GM12874 (cell line): ENCODE results near the gene PTPRK.

Experiments used
- CTCF ChIP-seq: IDR thresholded peaks from 2 replicates; pipeline ENCODE4 v1.5.1; 2011; ENCODE audit warnings: low read depth, mild to moderate bottlenecking, control low read depth, low read length, moderate library complexity; ENCODE audit not compliant: insufficient read depth

The PTPRK gene

DNA sequence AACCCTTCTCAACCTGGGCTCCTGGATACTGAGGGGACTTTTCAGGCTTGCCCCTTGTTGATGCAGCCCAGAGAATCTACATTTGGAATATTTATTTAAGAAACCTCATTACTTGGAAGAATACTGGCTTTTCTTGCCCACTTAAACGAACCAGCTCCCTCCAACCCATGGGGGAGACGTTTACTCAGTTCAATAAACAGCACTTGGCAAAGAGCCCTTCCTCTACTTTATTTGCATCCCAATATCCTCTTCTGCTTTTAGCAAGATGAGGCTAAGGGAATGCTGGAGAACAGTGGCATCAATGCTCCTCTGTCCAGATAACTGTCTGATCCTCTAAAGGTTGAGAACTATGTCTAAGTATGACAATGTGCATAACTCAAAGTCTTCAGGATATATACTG is 22.2 kb downstream of the PTPRK start:
- TF ChIP-seq CTCF: no peak

DNA sequence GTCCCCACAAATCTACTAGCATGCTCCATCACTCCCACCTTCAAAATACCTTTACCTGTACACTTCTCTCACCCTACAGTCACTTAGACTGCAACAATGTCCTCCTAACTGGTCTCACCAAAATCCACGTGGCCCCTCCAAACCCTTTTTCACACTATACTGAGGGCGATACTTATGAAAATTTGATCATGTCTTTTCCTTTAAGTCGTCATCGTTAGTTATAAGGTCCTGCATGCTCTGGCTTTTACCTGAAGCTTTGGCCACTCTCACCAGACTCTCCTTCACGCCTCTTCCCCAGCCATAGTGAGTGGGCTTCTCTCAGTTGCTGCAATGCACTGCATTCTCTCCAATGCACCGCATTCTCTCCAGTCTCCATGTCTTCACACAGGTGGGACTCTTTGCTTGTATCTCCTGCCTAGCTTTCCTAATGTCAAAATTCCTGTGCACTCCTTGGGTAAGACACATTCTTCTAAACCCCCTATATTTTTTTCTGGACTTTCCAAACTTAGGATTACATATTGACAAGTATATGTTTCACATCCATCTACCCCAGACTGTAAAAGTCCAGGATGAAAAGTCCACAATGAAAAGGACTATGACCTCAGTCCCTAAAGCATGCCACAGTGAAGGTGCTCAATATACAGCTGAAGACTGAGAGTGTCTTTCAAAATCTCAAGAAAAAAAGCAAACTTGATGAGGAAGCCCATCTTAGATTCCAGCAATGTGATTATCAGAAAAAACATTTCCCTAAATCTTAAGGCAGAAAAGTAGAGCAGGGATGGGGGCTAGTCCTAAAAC is 24.7 kb downstream of the PTPRK start:
- TF ChIP-seq CTCF: no peak

GRCh38 chr6:128494440-128494839 is 26.0 kb downstream of the PTPRK start:
- no peak for TF ChIP-seq CTCF

- TF ChIP-seq CTCF: no peak
These were observed 26.5 kb downstream of the PTPRK start for GRCh38 chr6:128493877-128494276.

DNA sequence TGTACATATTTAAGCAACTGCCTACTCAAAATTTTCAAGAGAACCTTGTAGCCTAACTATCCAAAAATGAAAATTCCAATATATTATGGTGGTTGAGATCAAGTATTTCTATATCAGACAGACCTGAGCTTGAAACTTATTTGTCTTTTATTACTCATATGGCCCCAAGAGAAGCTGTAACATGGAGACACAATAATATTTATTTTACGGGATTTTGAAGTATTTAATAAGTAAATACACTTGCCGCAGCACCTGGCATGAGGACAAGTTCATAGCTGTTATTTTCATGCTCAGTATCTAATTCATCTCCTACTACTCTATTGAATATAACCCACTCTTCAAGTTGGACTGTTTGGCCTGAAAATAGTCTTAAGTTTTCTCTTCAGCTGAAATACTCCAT is 28.0 kb downstream of the PTPRK start:
- TF ChIP-seq CTCF: no peak

DNA sequence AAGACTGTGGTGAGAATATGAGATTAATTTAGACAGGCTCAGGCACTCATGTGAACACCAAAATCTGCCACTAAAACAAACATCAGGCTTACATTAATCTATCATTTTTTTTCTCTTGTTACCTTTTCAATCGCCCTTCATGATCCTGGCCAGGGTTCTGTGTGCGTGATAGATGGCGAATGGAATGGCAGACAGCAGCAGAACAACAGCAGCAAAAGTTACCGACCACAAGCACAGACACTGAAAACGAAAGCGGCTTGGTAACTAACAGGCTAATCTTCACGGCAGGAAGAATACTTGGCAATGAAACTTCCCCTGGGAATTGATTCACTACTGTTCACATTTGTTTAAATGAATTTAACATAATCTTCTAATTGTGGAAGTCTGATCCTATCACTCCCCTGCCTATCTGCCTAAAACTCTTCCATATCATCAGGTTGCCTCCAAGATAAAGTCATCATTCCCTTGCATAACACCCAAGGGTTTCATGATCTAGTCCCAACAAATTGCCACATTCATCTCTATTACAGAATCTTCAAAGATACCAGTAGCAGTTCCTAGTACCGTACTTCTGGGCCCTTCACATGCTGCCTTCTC is 28.7 kb downstream of the PTPRK start:
- no peak for TF ChIP-seq CTCF

- no peak for TF ChIP-seq CTCF
These were observed 29.3 kb downstream of the PTPRK start for GRCh38 chr6:128491100-128491581.
